Measurements from ENCODE around the gene IGFBP6. TPM values are rescaled to one million over a fixed set of nuclear protein-coding genes. Genes with fewer than 3 reads are reported as not detected.

The IGFBP6 gene
- total RNA-seq, 5 donors from 2014 or later (not counting 1 experiment from before 2014, with no cell fraction given): 0.67 to 1.4 (median 0.79) TPM; not detected in 2

Other genes with a start within 250 kb of the IGFBP6 start
- gene KRT78, start 248.7 kb upstream of the IGFBP6 start, total RNA-seq: not detected
- gene KRT8, start 192.6 kb upstream of the IGFBP6 start, total RNA-seq: 10 to 100 TPM in 2 of 5 donors, 1 to 10 TPM in 1, under 1 TPM in 2; 0.42 to 13.3 (median 8.0) TPM
- gene KRT18, start 148.5 kb upstream of the IGFBP6 start, total RNA-seq: 10 to 100 TPM in 3 of 5 donors, 1 to 10 TPM in 2; 3.0 to 14.9 (median 11.8) TPM
- gene EIF4B, start 91.2 kb upstream of the IGFBP6 start, total RNA-seq: 100 to 1,000 TPM; 710 to 755 (median 729) TPM
- gene TNS2, start 47.6 kb upstream of the IGFBP6 start, total RNA-seq: 1 to 10 TPM; 2.5 to 5.1 (median 3.0) TPM
- 10 to 100 TPM; 29.3 to 65.0 (median 58.2) TPM for gene SPRYD3, start 18.3 kb upstream of the IGFBP6 start, total RNA-seq
- 1 to 10 TPM in 2 of 5 donors, under 1 TPM in 3; 0.82 to 1.6 (median 0.89) TPM for gene SOAT2, start 5.8 kb downstream of the IGFBP6 start, total RNA-seq
- 10 to 100 TPM; 36.4 to 94.2 (median 83.9) TPM for gene ZNF740, start 83.1 kb downstream of the IGFBP6 start, total RNA-seq
- 10 to 100 TPM; 48.6 to 69.6 (median 62.3) TPM for gene CSAD, start 83.3 kb downstream of the IGFBP6 start, total RNA-seq
- 100 to 1,000 TPM; 247 to 590 (median 469) TPM for gene ITGB7, start 109.6 kb downstream of the IGFBP6 start, total RNA-seq
- gene RARG, start 134.5 kb downstream of the IGFBP6 start, total RNA-seq: 10 to 100 TPM; 20.3 to 91.3 (median 74.2) TPM
- gene ESPL1, start 170.6 kb downstream of the IGFBP6 start, total RNA-seq: 1 to 10 TPM; 1.2 to 2.5 (median 1.6) TPM
- 100 to 1,000 TPM; 591 to 643 (median 612) TPM for gene PFDN5, start 197.9 kb downstream of the IGFBP6 start, total RNA-seq
- 10 to 100 TPM; 34.0 to 68.4 (median 63.9) TPM for gene MYG1, start 202.0 kb downstream of the IGFBP6 start, total RNA-seq
- 10 to 100 TPM; 39.3 to 74.6 (median 66.2) TPM for gene AAAS, start 223.9 kb downstream of the IGFBP6 start, total RNA-seq
- under 1 TPM in 1 of 5 donors, not detected in 4; 0.12 TPM for gene SP7, start 238.7 kb downstream of the IGFBP6 start, total RNA-seq

Data from T-cell (primary cell).